Effector memory CD8-positive, alpha-beta T cell (primary cell): ENCODE results near the gene LRP1B.

Experiments
- ATAC-seq: fragments of 150-1000 bp; cut with Tn5 transposase; replicated peaks from 2 replicates; pipeline ENCODE4 v1.10.0; 2021; ENCODE audit warnings: mild to moderate bottlenecking, moderate library complexity
- DNase-seq, 3 experiments: peaks; one replicate each; pipeline ENCODE4 v3.0.0; 2021
- H3K27ac Mint-ChIP-seq, 2 donors: one replicate each; pipeline ENCODE4 v1.8.0; 2022; ENCODE audit warnings: mild to moderate bottlenecking in 2 of 2, mixed read lengths in 2 of 2, moderate library complexity in 2 of 2
- H3K27me3 Mint-ChIP-seq, 2 donors: one replicate each; pipeline ENCODE4 v1.8.0; 2022; ENCODE audit warnings: mixed read lengths in 2 of 2
- H3K36me3 Mint-ChIP-seq: one replicate; pipeline ENCODE4 v1.8.0; 2022; ENCODE audit warnings: mild to moderate bottlenecking, moderate library complexity, mixed read lengths; ENCODE audit not compliant: insufficient read depth
- H3K4me1 Mint-ChIP-seq, 2 donors: one replicate each; pipeline ENCODE4 v1.8.0; 2022; ENCODE audit warnings: low read depth in 2 of 2, mixed read lengths in 2 of 2
- H3K4me3 Mint-ChIP-seq, 2 donors: one replicate each; pipeline ENCODE4 v1.8.0; 2022; ENCODE audit warnings: mild to moderate bottlenecking in 2 of 2, mixed read lengths in 2 of 2, moderate library complexity in 2 of 2
- H3K9me3 Mint-ChIP-seq, 2 donors: one replicate each; pipeline ENCODE4 v1.8.0; 2022; ENCODE audit warnings: mixed read lengths in 2 of 2

The LRP1B gene

DNA sequence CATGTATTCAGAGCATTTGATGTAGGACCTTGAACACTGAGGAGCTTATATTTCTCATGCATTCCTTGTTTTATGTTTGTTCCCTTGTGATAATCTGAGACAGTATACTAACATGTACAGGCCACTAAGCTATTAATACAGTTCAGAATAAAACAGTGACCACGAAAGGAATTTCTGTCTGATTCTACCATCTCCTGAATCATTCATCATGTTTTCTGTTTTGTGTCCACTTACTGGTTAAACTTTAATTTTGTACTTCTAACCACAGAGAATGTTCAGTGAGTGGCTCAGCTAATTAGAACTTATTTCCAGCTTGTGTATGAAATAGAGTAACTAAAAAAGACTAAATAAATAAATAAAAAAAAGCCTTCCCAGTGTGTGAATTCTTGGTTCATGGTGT, 110.4 kb downstream of the LRP1B start:
- Mint-ChIP-seq H3K36me3 (no peaks in the 10 kb centered on the region), H3K9me3 (peaks cover 7 to 14% of the 10 kb centered on the region in 2 donors), H3K27ac (no peak overlapping the region), H3K4me1 (no peaks in the 10 kb centered on the region), H3K4me3 (no peak overlapping the region), H3K27me3 (no peaks in the 10 kb centered on the region)
- ATAC-seq (no peak), DNase-seq (no peak)

DNA sequence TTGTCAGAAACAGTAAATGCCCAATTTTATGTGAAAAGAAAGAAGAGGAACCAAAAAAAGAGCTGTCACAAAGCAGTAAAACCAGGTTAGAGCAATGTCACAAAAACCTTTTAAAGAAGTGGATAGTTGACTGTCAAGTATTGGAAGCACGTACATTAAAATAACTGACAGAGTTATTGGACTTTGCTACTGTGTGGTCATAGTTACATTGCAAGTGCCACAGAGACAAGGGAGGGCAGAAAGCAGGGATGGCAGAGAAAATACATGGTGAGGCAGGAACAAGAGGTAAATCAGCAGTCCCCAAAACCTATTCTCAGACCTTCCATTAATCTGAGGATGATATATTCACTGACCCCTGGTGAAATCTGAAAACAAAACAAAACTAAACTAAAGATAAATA, 116.3 kb downstream of the LRP1B start:
- DNase-seq (no peak), ATAC-seq (no peak)
- Mint-ChIP-seq H3K4me3 (no peak overlapping the region), H3K27ac (no peak overlapping the region), H3K4me1 (no peaks in the 10 kb centered on the region), H3K27me3 (no peaks in the 10 kb centered on the region), H3K36me3 (no peaks in the 10 kb centered on the region), H3K9me3 (peaks cover 5% of the 10 kb centered on the region in 2 donors)

DNA sequence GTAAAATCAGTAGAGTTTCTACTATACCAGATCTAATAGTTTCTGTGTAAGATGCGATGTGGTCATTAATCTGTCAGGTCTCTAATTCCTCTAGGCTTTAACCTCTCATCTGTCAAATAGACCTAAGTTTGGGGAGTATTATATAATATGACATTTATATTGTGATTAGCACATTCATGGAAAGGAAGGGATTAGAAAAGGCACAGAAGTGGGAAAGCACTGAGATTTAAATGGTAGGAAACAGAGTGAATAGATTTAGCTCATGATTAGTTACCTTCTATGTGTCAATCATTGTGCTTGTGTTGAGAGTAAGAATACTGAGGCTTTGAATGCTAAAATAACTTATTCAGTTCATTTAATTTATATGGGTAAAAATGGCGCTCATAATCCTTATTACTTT, 118.0 kb downstream of the LRP1B start:
- H3K4me1 Mint-ChIP-seq, result no peaks in the 10 kb centered on the region
- no peaks in the 10 kb centered on the region for H3K36me3 Mint-ChIP-seq
- H3K27me3 Mint-ChIP-seq, result no peaks in the 10 kb centered on the region
- no peak overlapping the region for H3K4me3 Mint-ChIP-seq
- no peak overlapping the region for H3K27ac Mint-ChIP-seq
- H3K9me3 Mint-ChIP-seq, result peaks cover 7 to 8% of the 10 kb centered on the region in 2 donors
- DNase-seq (no peak), ATAC-seq (no peak)

DNA sequence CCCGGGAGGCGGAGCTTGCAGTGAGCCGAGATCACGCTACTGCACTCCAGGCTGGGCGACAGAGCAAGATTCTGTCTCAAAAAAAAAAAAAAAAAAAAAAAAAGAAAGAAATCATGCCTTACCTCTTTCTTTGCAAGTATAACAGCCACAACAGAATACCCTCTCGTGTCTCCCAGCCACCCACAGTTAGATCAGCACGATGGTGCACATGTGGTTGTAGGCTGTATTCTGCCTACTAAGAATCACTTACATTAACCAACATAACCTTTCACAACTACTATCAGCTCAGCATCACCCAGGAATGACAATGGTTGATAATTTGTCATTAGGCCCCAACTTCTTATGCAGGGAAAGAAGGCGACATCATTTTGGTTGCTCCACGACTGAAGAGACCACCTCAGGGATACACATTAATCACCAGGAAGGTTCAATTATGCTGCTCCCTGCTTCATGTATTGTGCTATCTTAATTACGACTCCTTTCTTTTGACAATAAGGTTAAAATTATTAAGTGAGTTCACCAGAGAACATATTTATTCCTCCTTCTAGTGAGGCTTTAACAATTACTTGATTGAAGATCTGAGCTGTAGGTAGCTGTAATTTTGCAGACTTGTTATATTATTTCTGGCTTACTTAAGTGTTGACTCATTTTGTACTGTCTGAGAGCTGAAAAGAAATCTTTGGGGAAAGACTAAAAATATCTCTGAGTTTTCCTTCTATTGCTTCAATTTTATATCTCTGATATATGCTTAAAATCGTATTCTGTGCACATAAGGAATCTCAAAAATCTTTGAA, 120.1 kb downstream of the LRP1B start:
- Mint-ChIP-seq H3K4me1 (no peaks in the 10 kb centered on the region), H3K4me3 (no peak overlapping the region), H3K27ac (no peak overlapping the region), H3K9me3 (peaks cover 6 to 8% of the 10 kb centered on the region in 2 donors), H3K27me3 (no peaks in the 10 kb centered on the region), H3K36me3 (no peaks in the 10 kb centered on the region)
- DNase-seq (no peak), ATAC-seq (no peak)

DNA sequence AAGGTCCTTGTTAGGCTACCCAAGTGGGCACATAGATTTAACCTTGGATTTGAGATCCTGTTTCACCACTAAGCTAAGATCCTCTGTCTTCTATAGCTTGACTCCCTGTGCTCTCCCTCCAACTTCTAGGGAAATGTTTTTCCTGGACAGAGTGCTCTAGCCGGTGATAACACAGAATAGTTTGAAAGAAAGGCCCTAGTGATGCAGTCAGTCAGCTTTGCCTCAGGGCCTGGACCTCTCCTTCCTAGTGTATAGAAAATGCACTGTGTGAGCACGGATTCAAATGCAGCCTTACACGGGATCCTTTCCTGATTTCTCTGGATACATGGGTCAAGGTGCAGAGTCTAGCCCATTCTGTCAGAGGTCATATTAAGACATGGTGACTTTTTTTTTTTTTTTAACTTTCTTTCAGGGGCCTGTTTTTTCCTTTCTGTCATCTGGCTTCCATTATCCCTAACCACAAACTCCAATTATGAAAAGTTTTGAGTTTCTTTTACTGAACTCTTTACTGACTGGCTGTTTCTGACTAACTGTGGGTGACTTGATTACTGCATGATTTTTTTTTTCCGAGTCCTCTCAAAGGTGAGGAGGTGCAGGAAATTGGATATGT, 122.6 kb downstream of the LRP1B start:
- Mint-ChIP-seq H3K36me3 (no peaks in the 10 kb centered on the region), H3K9me3 (peaks cover 7 to 8% of the 10 kb centered on the region in 2 donors), H3K4me3 (no peak overlapping the region), H3K4me1 (no peaks in the 10 kb centered on the region), H3K27ac (no peak overlapping the region), H3K27me3 (no peaks in the 10 kb centered on the region)
- no peak for DNase-seq
- ATAC-seq, result no peak

DNA sequence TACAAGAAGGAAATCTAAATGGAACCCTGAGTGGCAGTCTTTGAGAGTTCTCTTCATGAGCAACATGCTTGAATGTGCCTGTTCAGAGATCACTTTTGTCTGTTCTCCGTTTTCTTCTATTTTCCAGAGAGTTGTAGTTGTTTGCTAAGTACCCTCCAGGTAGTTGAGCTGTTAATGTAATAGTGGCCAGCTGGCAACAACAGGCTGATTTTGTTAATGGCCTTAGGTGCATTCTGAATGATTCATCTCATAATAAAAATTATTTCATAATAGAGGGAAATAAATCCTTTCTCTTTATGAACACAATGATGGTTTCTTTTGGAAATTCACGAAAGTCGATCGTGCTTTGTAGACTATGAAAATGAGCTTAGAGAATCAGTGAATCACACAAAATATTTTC, 136.8 kb downstream of the LRP1B start:
- ATAC-seq (no peak), DNase-seq (no peak)
- H3K36me3 Mint-ChIP-seq, result no peaks in the 10 kb centered on the region
- H3K4me1 Mint-ChIP-seq, result no peaks in the 10 kb centered on the region
- peaks cover 7 to 8% of the 10 kb centered on the region in 2 donors for H3K9me3 Mint-ChIP-seq
- H3K4me3 Mint-ChIP-seq, result no peak overlapping the region
- no peaks in the 10 kb centered on the region for H3K27me3 Mint-ChIP-seq
- no peak overlapping the region for H3K27ac Mint-ChIP-seq

DNA sequence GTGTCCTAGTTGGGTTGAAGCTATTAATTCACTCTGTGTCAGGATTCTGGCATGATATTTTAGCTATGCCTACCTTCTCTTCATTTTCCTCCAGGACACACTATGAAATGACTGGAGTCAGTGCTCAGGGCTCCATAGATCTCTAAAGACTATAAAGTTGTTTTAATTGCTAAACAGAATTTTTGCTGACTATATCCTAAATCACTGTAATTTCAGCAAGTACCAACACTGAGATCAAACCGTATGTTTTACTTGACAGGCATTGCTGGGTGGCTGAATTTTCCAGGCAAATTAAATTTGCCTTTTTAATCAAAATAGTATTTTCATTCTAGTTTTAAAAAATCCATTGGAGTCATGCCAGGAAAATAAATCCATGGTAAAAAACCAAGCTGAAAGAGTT, 138.1 kb downstream of the LRP1B start:
- Mint-ChIP-seq H3K4me1 (no peaks in the 10 kb centered on the region), H3K4me3 (no peak overlapping the region), H3K27ac (no peak overlapping the region), H3K27me3 (no peaks in the 10 kb centered on the region), H3K36me3 (no peaks in the 10 kb centered on the region), H3K9me3 (peaks cover 7 to 8% of the 10 kb centered on the region in 2 donors)
- ATAC-seq (no peak), DNase-seq (no peak)

DNA sequence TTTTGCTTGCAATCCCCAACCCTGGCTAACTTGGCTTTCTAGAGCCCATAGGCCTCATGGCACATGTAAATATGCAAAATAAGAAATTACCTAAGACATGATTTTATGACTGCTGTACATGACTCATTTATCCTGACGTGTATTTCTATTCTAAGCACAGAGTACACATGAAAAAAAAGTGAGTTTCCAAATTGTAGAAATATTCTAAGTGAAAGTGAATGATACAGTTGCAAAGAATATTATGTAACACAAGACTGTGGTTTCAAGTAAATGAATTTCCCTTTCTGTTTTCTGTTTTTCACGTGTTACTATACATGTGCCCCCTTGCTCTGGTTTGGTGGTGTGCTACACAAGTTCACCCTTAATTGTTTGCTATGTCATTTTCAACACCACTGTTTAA, 162.4 kb downstream of the LRP1B start:
- no peak for DNase-seq
- Mint-ChIP-seq H3K27ac (no peak overlapping the region), H3K27me3 (no peaks in the 10 kb centered on the region), H3K36me3 (no peaks in the 10 kb centered on the region), H3K9me3 (peaks cover 2 to 7% of the 10 kb centered on the region in 2 donors), H3K4me1 (no peaks in the 10 kb centered on the region), H3K4me3 (no peak overlapping the region)
- ATAC-seq, result no peak

DNA sequence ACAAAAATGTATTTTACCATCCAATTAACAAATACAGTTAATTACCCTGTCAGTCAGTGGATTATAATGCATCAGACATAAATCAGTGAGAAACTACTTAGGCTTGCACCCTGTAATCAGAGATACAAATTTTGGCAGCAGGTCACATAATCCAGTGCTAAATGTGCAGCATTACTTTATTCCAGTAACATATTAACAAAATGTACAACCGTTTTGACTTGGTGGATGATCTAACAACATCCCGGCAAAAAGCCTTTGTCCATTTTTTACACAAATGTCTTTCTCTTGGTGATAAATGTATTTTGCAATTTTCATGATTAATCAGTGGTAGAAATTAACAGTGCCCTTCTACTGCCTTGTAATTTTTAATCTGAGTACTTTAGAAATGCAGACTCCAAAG, 162.8 kb downstream of the LRP1B start:
- H3K4me1 Mint-ChIP-seq, result no peaks in the 10 kb centered on the region
- H3K9me3 Mint-ChIP-seq, result peaks cover 2 to 7% of the 10 kb centered on the region in 2 donors
- ATAC-seq (no peak), DNase-seq (no peak)
- no peak overlapping the region for H3K27ac Mint-ChIP-seq
- no peak overlapping the region for H3K4me3 Mint-ChIP-seq
- H3K36me3 Mint-ChIP-seq, result no peaks in the 10 kb centered on the region
- H3K27me3 Mint-ChIP-seq, result no peaks in the 10 kb centered on the region

DNA sequence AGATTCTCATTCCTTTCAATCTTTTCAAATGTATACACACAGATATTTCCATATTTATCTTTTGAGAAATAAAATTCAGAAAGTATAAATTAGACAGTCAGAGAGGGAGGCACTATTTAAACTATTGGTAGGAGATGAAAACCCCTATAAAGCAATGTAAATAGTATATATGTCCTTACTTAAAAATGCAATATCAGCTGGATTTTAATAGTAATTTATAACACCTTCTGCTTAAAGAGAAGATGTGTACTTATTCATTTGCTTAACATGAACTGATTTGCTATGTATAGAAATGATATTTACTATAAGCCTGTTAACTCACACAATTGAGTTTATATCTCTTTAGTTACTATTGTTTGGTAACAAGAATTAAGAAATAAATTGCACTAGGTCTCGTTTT, 163.3 kb downstream of the LRP1B start:
- no peak overlapping the region for H3K4me3 Mint-ChIP-seq
- ATAC-seq, result no peak
- no peak for DNase-seq
- H3K4me1 Mint-ChIP-seq, result no peaks in the 10 kb centered on the region
- no peaks in the 10 kb centered on the region for H3K36me3 Mint-ChIP-seq
- no peak overlapping the region for H3K27ac Mint-ChIP-seq
- H3K9me3 Mint-ChIP-seq, result peaks cover 2 to 7% of the 10 kb centered on the region in 2 donors
- H3K27me3 Mint-ChIP-seq, result no peaks in the 10 kb centered on the region

DNA sequence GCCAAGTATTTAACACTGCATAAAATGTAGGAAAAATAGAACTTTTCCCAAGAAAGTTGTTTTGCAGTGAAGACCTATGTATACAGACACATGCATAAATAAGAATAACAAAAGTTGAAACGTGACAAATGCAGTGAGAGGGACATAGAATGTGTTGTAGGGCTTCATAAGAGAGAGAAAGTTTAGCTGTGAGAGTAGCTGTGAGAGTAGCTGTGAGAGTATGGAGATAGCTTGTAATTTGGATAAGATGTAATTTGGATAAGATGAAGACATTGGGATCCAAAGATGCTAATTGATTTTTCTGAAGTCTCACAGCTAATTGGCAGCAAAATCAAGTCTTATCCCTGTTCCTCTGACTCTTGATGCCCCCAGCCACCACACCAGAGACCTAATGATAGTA, 170.9 kb downstream of the LRP1B start:
- ATAC-seq, result no peak
- no peak overlapping the region for H3K4me3 Mint-ChIP-seq
- H3K36me3 Mint-ChIP-seq, result no peaks in the 10 kb centered on the region
- DNase-seq, result no peak
- H3K4me1 Mint-ChIP-seq, result no peaks in the 10 kb centered on the region
- no peak overlapping the region for H3K27ac Mint-ChIP-seq
- H3K27me3 Mint-ChIP-seq, result no peaks in the 10 kb centered on the region
- H3K9me3 Mint-ChIP-seq, result peaks cover 0 to 3% of the 10 kb centered on the region in 2 donors

DNA sequence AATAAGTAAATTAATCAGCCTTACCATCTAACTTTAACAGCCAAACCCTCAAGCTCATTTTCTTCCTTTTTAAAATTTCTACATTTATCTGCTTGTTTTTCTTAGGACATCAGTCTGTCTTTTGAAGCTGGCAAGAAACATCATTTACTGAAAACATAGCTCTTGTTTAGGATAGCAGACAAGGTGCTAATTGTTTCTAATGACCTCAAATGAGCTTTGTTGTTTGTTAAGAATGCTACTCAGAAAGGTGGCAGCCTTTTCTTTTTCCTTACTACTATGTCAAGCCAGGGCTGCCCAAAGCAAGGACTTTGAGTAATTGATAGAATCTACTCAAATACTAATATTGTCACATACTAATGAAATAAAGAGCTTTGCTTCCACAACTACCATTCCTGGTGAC, 171.8 kb downstream of the LRP1B start:
- peaks cover 0 to 6% of the 10 kb centered on the region in 2 donors for H3K9me3 Mint-ChIP-seq
- H3K27me3 Mint-ChIP-seq, result no peaks in the 10 kb centered on the region
- no peaks in the 10 kb centered on the region for H3K4me1 Mint-ChIP-seq
- ATAC-seq (no peak), DNase-seq (no peak)
- no peak overlapping the region for H3K4me3 Mint-ChIP-seq
- H3K27ac Mint-ChIP-seq, result no peak overlapping the region
- no peaks in the 10 kb centered on the region for H3K36me3 Mint-ChIP-seq

DNA sequence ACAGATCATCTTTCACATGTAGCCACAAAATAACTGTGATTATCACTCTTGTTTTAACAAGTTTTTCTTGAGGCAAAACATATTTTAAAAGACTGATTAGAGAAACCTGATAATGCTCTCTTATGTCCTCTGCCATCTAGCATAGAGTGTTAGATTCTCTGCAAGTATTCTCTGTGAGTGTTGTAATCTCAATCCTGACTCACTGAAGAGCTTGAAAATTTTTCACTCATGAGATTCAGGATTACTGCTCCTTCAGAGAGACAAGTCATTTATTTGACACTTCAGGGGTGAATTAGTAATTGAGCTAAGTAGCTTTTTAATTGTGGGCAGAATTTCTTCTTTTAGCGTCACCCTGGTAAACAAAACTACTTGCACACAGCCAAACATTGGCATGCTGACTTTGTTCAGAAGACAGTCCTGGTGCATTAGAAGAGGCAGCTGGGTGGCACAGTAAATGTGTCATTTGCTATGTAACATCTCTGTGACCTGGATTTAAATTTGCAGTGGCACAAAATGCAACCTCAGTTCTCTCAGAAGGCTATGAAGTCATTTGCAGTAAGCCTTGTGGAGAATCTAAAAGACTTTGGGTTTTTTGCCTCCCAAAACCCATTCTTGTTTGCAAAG, 172.9 kb downstream of the LRP1B start:
- H3K27ac Mint-ChIP-seq, result no peak overlapping the region
- no peaks in the 10 kb centered on the region for H3K4me1 Mint-ChIP-seq
- H3K9me3 Mint-ChIP-seq, result peaks cover 0 to 6% of the 10 kb centered on the region in 2 donors
- no peaks in the 10 kb centered on the region for H3K27me3 Mint-ChIP-seq
- ATAC-seq (no peak), DNase-seq (no peak)
- no peaks in the 10 kb centered on the region for H3K36me3 Mint-ChIP-seq
- no peak overlapping the region for H3K4me3 Mint-ChIP-seq

DNA sequence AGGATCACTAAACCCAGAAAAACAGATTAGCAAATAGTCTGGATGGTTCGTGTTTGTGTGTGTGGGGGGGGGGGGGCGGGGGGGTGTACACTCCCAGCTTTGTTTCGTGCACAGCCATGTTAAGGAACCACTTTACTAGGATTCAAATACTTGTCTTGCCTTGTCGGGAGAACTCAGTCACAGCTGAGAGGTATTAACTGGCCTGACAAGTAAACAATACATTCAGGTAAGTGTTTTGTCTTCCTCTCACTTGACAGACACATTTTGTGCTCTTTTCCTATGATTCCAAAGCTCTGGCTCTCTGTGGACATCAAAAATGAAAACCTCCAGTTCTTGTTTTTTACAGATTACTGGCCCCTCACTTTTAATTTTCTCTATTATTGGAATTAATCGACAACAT, 173.5 kb downstream of the LRP1B start:
- ATAC-seq (no peak), DNase-seq (no peak)
- Mint-ChIP-seq H3K36me3 (no peaks in the 10 kb centered on the region), H3K4me1 (no peaks in the 10 kb centered on the region), H3K4me3 (no peak overlapping the region), H3K27ac (no peak overlapping the region), H3K9me3 (peaks cover 0 to 4% of the 10 kb centered on the region in 2 donors), H3K27me3 (no peaks in the 10 kb centered on the region)
